Thyroid gland (tissue), 4 donors: ENCODE results near the gene ERCC5. TPM values are rescaled to one million over a fixed set of nuclear protein-coding genes. Genes with fewer than 3 reads are reported as not detected.

Experiments
- DNase-seq, 2 donors: peaks; one replicate each; pipeline ENCODE4 v3.0.0-alpha.2; 2019
- H3K27ac ChIP-seq, 3 donors: fragments of 200-600 bp; sonication (generic); 1 replicate in 2 of 3; 2 replicates in 1 of 3; pipeline ENCODE4 v1.5.1; 2016 to 2019; ENCODE audit warnings: mild to moderate bottlenecking in 1 of 3, moderate library complexity in 1 of 3
- H3K27me3 ChIP-seq: fragments of 200-600 bp; sonication (generic); one replicate; pipeline ENCODE4 v1.5.1; 2019
- H3K36me3 ChIP-seq, 2 donors: fragments of 200-600 bp; sonication (generic); one replicate each; pipeline ENCODE4 v1.5.1; 2016 to 2019
- H3K4me1 ChIP-seq, 2 donors: fragments of 200-600 bp; sonication (generic); one replicate each; pipeline ENCODE4 v1.5.1; 2017 to 2019
- H3K4me3 ChIP-seq, 3 donors: fragments of 200-600 bp; sonication (generic); replicated peaks in 1 of 3; 1 replicate in 2 of 3; 2 replicates in 1 of 3; pipeline ENCODE4 v1.5.1; 2016; ENCODE audit warnings: mild to moderate bottlenecking in 1 of 3
- H3K9me3 ChIP-seq: fragments of 200-600 bp; sonication (generic); one replicate; pipeline ENCODE4 v1.5.1; 2017
- CTCF ChIP-seq, 6 experiments: fragments of 200-600 bp in 3 of 6; fragments of 450-650 bp in 3 of 6; sonication (generic) in 3 of 6; IDR thresholded peaks; one replicate each; pipeline ENCODE4 v1.5.1; 2016 to 2019; ENCODE audit warnings: antibody characterized with exemption in 6 of 6, mild to moderate bottlenecking in 2 of 6, inconsistent platforms in 1 of 6, moderate library complexity in 1 of 6
- POLR2A ChIP-seq, 2 donors: fragments of 450-650 bp; IDR thresholded peaks; one replicate each; pipeline ENCODE4 v1.6.1; 2017; ENCODE audit warnings: antibody characterized with exemption in 2 of 2, mild to moderate bottlenecking in 2 of 2, moderate library complexity in 1 of 2
- WGBS, 2 donors: methylation state at CpG; one replicate each; pipeline ENCODE4 v1.1.5; 2017; 5-methylcytosine and 5-hydroxymethylcytosine counted together
- intact Hi-C: fragments of 100-400 bp; cut with DNase I; formaldehyde crosslinking; loops from one replicate; pipeline ENCODE4 v1.15.1; 2023
- total RNA-seq, 4 donors: library from RNA; depleted of rRNA; stranded (reverse); fragments of >200 nt; gene quantifications; one replicate each; pipeline ENCODE4 v1.2.3, GENCODE V29; 2016

Gene ERCC5
- total RNA-seq, 4 donors from 2014 or later = 57.2 to 119 (median 102) TPM

DNA sequence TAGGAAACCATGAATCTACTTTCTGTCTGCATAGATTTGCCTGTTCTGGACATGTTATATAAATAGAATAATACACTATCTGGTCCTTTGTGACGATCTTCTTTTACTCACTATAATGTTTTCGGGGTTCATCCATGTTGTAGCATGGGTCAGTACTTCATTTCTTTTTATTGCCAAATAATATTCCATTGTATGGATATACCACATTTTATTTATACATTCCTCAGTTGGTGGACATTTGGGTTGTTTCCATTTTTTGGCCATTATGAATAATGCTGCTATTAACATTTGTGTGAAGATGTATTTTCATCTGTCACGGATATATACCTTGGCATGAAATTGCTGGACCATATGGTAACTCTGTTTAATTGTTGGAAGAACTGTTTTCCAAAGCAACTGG is 40.2 kb upstream of the ERCC5 start:
- H3K36me3 ChIP-seq = peaks cover 0 to under 1% of the 10 kb centered on the region in 2 donors

GRCh38 chr13:102807699-102808098 is 38.1 kb upstream of the ERCC5 start:
- Histone ChIP-seq H3K27ac (no peak overlapping the region), H3K4me1 (no peaks in the 10 kb centered on the region), H3K9me3 (no peaks in the 10 kb centered on the region), H3K4me3 (no peak overlapping the region), H3K27me3 (no peaks in the 10 kb centered on the region), H3K36me3 (peaks cover 0 to 3% of the 10 kb centered on the region in 2 donors)
- intact Hi-C loops = no loop called here
- TF ChIP-seq CTCF (IDR thresholded peaks at IDR 0.05) = no peak
- no peak for TF ChIP-seq POLR2A (IDR thresholded peaks at IDR 0.05)
- no peak for DNase-seq
- WGBS, 2 donors = 96 to 99% methylated on average over 3 of the region's 3 CpGs

More for the DNA sequence above, 40.2 kb upstream of the ERCC5 start:
- Histone ChIP-seq H3K27ac (no peak overlapping the region), H3K27me3 (no peaks in the 10 kb centered on the region), H3K4me1 (peaks cover 0 to 9% of the 10 kb centered on the region in 2 donors), H3K4me3 (no peak overlapping the region), H3K9me3 (no peaks in the 10 kb centered on the region)
- no peak for DNase-seq
- no peak for TF ChIP-seq CTCF (IDR thresholded peaks at IDR 0.05)
- WGBS, 2 donors = 98 to 99% methylated on average over 3 of the region's 3 CpGs
- intact Hi-C loops = no loop called here

- TF ChIP-seq CTCF (IDR thresholded peaks at IDR 0.05) (no peak), POLR2A (IDR thresholded peaks at IDR 0.05) (no peak)
- H3K9me3 ChIP-seq = no peaks in the 10 kb centered on the region
- DNase-seq = no peak
- no peaks in the 10 kb centered on the region for H3K27me3 ChIP-seq
- H3K36me3 ChIP-seq = peaks cover 0 to 9% of the 10 kb centered on the region in 2 donors
- H3K4me3 ChIP-seq = no peak overlapping the region
- no peaks in the 10 kb centered on the region for H3K4me1 ChIP-seq
- intact Hi-C loops = no loop called here
- no peak overlapping the region for H3K27ac ChIP-seq
Observed at GRCh38 chr13:102812611-102813287, 33.1 kb upstream of the ERCC5 start.

GRCh38 chr13:102814025-102814607 is 31.7 kb upstream of the ERCC5 start:
- H3K9me3 ChIP-seq = no peaks in the 10 kb centered on the region
- 87 to 89% methylated on average over 7 of the region's 7 CpGs for WGBS, 2 donors
- intact Hi-C loops = no loop called here

More at GRCh38 chr13:102814025-102814607, 31.7 kb upstream of the ERCC5 start:
- no peak overlapping the region for H3K4me3 ChIP-seq
- no peaks in the 10 kb centered on the region for H3K27me3 ChIP-seq
- no peak overlapping the region for H3K27ac ChIP-seq
- H3K4me1 ChIP-seq = no peaks in the 10 kb centered on the region
- no peak for DNase-seq
- TF ChIP-seq POLR2A (IDR thresholded peaks at IDR 0.05) (no peak), CTCF (IDR thresholded peaks at IDR 0.05) (no peak)
- H3K36me3 ChIP-seq = peaks cover 0 to 9% of the 10 kb centered on the region in 2 donors
